Stimulated activated CD4-positive, alpha-beta T cell treated with anti-CD3 and anti-CD28 coated beads, Interleukin-1b, Interleukin-23, amount 100 ng/mL, for 48 hours (primary cell): ENCODE results near the gene PPA2.
"Not testable (repeated sequence)": the region's sequence is repeated elsewhere in the genome, so short reads cannot be mapped to it uniquely, and the experiment has no call there.

Experiments used
- DNase-seq: peaks from one replicate; pipeline ENCODE4 v3.0.0-alpha.2; 2020

The PPA2 gene

GRCh38 chr4:105473324-105474098 lies at the start of gene PPA2:
TSS of gene PPA2 (minus strand) at chr4:105474062. CDS start at chr4:105474050, 12 bp downstream.
- peak; percentile 84 for DNase-seq

GRCh38 chr4:105520819-105521790 lies 47.2 kb upstream of the PPA2 start:
- no peak for DNase-seq

DNA sequence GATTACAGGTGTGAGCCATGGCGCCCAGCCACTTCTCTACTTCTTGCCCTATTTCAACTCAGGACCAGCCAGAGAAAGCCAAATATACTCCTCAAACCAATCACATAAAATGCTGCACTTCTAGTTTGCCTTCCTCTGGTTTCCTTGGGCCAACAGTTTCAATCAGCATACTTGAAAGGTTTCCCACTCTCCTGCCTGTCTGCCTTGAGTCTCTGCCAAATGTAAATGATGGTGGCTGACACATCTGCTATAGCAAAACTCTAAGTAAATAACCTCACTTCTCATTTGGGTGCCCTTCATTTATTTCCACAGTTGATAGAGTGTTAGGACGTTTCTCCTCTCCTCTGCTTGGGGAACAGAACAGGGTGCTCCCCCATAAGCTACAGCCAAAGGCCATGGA lies 36.4 kb upstream of the PPA2 start:
- no peak for DNase-seq

DNA sequence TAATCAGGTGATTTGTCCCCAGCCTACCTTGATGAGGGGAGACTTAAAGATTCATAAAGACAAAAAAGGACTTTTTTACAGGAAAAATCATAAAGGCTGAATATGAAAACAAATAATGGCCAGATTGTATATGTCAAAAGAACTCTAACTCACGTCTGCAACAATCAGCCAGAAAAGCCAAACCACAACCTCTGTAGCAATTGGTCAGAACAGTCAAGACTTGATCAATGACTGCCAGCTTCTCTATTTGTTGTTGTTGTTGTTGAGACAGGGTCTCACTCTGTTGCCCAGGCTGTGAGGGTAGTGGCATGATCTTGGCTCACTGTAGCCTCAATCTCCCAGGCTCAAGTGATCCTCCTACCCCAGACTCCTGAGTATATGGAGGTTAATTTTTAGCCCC lies 35.9 kb upstream of the PPA2 start:
- DNase-seq, result no peak

- no peak for DNase-seq
These were observed 35.4 kb upstream of the PPA2 start for GRCh38 chr4:105509291-105509690.

DNA sequence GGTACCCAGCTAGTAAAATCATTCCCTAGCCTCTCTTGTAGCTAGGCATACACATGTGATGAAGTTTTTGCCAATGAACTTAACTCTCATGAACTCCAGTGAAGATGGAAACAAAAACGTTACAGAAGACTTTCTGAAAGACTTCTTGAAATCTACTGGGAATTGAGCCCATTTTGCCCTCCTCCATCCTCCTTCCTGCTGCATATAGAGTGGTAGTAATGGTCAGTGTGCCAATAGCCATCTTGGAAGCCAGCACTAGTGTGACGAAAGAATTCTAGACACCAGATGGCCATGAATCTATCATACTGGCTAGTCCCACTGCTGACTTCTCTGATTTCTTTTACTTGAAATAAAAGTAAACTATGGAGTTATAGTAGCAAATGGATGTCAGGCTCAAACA lies 30.9 kb upstream of the PPA2 start:
- DNase-seq, result no peak

GRCh38 chr4:105503484-105503883 lies 29.6 kb upstream of the PPA2 start:
- DNase-seq, result no peak

GRCh38 chr4:105496899-105497298 lies 23.0 kb upstream of the PPA2 start:
- DNase-seq, result no peak

DNA sequence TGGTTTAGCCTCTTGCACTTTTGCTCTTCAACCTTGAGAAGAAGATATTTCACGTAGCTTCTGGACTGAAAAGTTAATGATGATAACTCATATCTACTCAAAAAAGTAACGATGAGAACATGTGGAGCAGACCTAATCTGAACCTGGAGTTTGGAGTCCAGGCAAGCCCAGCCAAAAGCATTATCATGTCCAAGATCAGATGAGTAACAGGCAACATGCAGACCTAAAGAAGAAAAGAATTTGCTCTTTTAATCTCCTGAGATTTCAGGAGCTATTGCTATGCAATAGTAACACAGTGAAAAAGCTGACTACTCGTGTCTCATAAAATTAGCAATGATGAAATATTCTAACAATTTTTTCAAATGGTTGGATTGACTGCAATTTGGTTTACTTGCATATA lies 21.8 kb upstream of the PPA2 start:
- no peak for DNase-seq

GRCh38 chr4:105490523-105490922 lies 16.7 kb upstream of the PPA2 start:
- DNase-seq, result no peak

GRCh38 chr4:105483840-105484239 lies 10.0 kb upstream of the PPA2 start:
- DNase-seq, result no peak

DNA sequence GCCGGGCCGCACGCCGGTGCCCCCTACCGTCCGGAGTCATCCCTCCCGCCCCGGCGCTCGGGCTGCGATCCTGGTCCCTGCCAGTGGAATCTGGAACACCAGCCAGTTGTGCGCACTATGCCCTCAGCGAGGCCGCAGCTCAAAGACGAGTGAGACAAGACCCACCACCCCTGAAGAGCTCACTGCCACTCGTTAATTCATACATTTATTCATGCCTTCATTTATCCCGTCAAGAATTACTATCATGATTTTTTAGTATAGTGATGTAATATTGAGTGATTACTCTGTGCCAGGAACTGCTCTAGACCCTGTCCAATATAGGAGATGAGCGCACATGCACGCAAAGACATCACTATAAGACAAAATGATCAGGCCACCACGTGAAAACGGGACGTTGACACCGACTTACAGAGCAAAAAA lies 247 bp upstream of the PPA2 start:
- no peak for DNase-seq

GRCh38 chr4:105472871-105473323 lies 965 bp downstream of the PPA2 start:
- no peak for DNase-seq

DNA sequence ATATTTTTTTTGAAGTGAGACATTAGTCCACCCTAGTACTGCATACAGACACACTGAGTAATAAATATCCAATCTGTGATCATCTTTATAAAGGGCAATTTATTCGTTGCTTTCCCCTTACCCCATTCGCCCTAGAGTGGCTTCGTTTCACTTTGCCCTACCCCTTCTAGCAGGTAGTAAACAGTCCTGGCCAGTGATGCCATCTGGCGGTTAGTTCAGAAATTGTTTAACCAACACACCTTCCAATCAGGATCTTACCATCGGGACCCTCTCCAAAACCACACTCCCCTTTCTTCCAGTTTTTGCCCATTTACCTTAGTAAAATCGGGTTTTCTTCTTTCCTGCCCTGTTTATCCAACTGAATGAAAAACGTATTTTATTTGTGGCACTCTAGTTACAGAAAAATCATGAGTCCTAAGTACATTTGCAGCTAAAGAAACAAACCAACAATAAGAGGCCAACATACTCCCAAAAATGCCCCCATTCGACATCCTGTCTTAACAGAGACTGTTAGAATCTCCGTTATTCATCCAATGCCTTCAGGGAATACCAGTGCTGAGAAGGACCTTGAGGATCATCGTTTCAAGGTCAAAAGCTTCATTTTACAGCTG lies 2.2 kb downstream of the PPA2 start:
- DNase-seq, result peak; percentile 73

- no peak for DNase-seq
These were observed 3.1 kb downstream of the PPA2 start for GRCh38 chr4:105470766-105471165.

GRCh38 chr4:105469736-105470135 lies 4.1 kb downstream of the PPA2 start:
- DNase-seq, result no peak

DNA sequence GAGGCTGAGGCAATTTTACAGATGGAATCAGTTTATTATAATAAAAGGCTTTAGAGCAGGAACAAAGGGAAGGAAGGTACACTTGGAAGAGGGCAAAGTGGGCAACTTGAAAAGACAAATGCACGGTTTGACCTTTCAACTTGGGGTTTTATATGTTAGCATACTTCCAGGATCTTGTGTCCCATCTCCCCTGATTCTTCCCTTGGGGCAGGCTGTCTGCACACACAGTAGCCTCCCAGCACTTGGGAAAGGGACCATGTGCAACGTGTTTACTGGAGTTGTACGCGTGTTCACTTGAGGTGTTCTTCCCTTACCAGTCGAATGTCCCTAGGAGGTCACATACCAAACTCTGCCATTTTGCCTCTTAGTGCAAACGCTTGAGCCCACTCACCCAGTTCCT lies 7.3 kb downstream of the PPA2 start:
- no peak for DNase-seq

DNA sequence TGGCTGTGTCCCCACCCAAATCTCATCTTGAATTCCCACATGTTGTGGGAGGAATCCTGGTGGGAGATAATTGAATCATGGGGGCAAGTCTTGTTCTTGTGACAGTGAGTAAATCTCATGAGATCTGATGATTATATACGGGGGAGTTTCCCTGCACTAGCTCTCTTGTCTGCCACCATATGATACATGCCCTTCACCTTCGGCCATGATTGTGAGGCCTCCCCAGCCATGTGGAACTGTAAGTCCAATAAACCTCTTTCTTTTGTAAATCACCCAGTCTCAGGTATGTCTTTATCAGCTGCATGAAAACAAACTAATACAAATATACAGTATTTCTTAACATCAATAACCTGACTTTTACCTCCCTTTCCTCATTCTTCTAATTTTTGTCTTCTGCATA lies 9.3 kb downstream of the PPA2 start:
- not testable (repeated sequence) for DNase-seq

DNA sequence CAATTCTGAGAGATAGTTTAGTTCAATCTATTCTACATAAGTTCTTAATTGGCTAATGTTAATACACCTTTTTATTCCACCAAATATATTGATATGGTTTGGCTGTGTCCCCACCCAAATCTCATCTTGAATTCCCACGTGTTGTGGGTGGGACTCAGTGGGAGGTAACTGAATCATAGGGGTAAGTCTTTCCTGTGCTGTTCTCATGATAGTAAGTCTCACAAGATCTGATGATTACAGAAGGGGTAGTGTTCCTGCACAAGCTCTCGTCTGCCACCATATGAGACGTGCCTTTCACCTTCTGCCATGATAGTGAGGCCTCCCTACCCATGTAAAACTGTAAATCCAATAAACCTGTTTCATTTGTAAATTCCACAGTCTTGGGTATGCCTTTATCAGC lies 11.3 kb downstream of the PPA2 start:
- DNase-seq, result no peak

- DNase-seq, result no peak
These were observed 12.1 kb downstream of the PPA2 start for GRCh38 chr4:105461621-105462382.

DNA sequence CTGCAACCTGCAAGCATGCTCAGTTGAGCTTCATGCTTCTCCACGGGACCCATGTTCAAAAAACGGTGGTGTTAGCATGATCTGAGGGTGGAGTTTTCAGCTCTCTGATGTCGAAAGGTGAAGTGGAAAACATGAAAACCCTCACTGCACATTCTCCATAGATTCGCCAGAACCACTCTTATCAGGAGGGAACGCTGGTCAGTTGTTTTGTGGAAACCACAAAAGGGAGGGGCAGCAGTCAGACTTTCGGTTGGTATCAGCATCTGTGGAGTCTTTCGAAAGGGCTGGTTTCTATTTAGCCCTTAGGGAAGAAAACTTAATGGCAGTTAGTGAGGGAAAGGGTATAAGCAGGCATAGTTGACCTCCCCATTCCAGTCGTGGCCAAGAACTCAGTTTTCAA lies 12.6 kb downstream of the PPA2 start:
- DNase-seq, result no peak

GRCh38 chr4:105460306-105460705 lies 13.6 kb downstream of the PPA2 start:
- DNase-seq, result no peak

- DNase-seq, result not testable (repeated sequence)
These were observed 15.3 kb downstream of the PPA2 start for GRCh38 chr4:105458541-105458940.
